NCI-H1092 treated with DMSO at 0.1 percent for 48 hours (cell line): ENCODE measurements around the gene BBS9.
A peak's percentile ranks its signal among the peaks of the same experiment; 100 is the strongest.

Source experiments
- DNase-seq: peaks from one replicate; lab custom pipeline; 2025; lab: John Stamatoyannopoulos, UW

Gene BBS9

GRCh38 chr7:33554046-33554445, 424.7 kb downstream of the BBS9 start:
- DNase-seq = no peak

- DNase-seq = no peak
Observed at GRCh38 chr7:33554576-33554975, 425.2 kb downstream of the BBS9 start.

- DNase-seq = no peak
Observed at GRCh38 chr7:33556472-33556871, 427.1 kb downstream of the BBS9 start.

GRCh38 chr7:33558549-33559323, 429.4 kb downstream of the BBS9 start:
- DNase-seq = peak; percentile 12

GRCh38 chr7:33559324-33559710, 430.0 kb downstream of the BBS9 start:
- peak; percentile 12 for DNase-seq

- DNase-seq = no peak
Observed at GRCh38 chr7:33562996-33563395, 433.6 kb downstream of the BBS9 start.

- DNase-seq = no peak
Observed at GRCh38 chr7:33563651-33564050, 434.3 kb downstream of the BBS9 start.

GRCh38 chr7:33578166-33578565, 448.8 kb downstream of the BBS9 start:
- no peak for DNase-seq

- no peak for DNase-seq
Observed at GRCh38 chr7:33578881-33579672, 449.7 kb downstream of the BBS9 start.

- DNase-seq = no peak
Observed at GRCh38 chr7:33579673-33579960, 450.3 kb downstream of the BBS9 start.

- DNase-seq = no peak
Observed at GRCh38 chr7:33581236-33581635, 451.9 kb downstream of the BBS9 start.

- DNase-seq = no peak
Observed at GRCh38 chr7:33582104-33582503, 452.7 kb downstream of the BBS9 start.

- DNase-seq = no peak
Observed at GRCh38 chr7:33582533-33582932, 453.2 kb downstream of the BBS9 start.

GRCh38 chr7:33589911-33590310, 460.5 kb downstream of the BBS9 start:
- DNase-seq = no peak

- DNase-seq = no peak
Observed at GRCh38 chr7:33590916-33591315, 461.6 kb downstream of the BBS9 start.

- DNase-seq = no peak
Observed at GRCh38 chr7:33591490-33591889, 462.1 kb downstream of the BBS9 start.

- no peak for DNase-seq
Observed at GRCh38 chr7:33592718-33593117, 463.4 kb downstream of the BBS9 start.

- DNase-seq = peak; percentile 24
Observed at GRCh38 chr7:33593611-33594010, 464.2 kb downstream of the BBS9 start.

- DNase-seq = no peak
Observed at GRCh38 chr7:33596686-33597085, 467.3 kb downstream of the BBS9 start.

- no peak for DNase-seq
Observed at GRCh38 chr7:33597181-33597580, 467.8 kb downstream of the BBS9 start.

GRCh38 chr7:33601101-33601500, 471.7 kb downstream of the BBS9 start:
- peak; percentile 7 for DNase-seq

GRCh38 chr7:33601884-33602283, 472.5 kb downstream of the BBS9 start:
- no peak for DNase-seq

- DNase-seq = no peak
Observed at GRCh38 chr7:33604056-33604455, 474.7 kb downstream of the BBS9 start.

- DNase-seq = no peak
Observed at GRCh38 chr7:33610918-33611317, 481.6 kb downstream of the BBS9 start.
